Stimulated activated CD4-positive, alpha-beta T cell treated with anti-CD3 and anti-CD28 coated beads, TNF-alpha, amount 100 ng/mL, for 1 hour (primary cell): Measurements from ENCODE around the gene SULT1A3.
"Not testable (repeated sequence)": the region's sequence is repeated elsewhere in the genome, so short reads cannot be mapped to it uniquely, and the experiment has no call there.

ENCODE experiments used
- DNase-seq, 3 donors: peaks; one replicate each; pipeline ENCODE4 v3.0.0-alpha.2; 2020; ENCODE audit warnings: low read depth in 3 of 3, low spot score in 1 of 3

The SULT1A3 gene

DNA sequence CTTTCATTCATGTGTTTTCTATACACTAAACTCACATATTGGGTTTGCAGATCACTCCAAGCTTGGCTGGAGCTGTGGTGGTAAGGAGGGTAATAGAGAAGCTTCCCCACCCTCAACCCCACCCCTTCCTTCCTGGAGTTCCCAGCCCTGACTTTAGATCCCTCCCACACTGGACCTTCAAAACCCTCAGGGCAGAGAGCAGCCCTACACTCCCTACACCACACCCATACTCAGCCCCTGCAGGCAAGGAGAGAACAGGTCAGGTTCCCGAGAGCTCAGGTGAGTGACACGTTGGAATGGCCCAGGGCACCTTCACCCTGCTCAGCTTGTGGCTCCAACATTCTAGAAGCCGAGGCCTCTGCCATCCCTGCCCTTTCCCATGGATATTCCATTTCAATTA is at the start of gene SULT1A3:
SULT1A3 (plus strand) TSS at position 207 of the 400 bp plus-strand sequence. CDS start 1,474 bp downstream, outside the sequence.
- not testable (repeated sequence) for DNase-seq

DNA sequence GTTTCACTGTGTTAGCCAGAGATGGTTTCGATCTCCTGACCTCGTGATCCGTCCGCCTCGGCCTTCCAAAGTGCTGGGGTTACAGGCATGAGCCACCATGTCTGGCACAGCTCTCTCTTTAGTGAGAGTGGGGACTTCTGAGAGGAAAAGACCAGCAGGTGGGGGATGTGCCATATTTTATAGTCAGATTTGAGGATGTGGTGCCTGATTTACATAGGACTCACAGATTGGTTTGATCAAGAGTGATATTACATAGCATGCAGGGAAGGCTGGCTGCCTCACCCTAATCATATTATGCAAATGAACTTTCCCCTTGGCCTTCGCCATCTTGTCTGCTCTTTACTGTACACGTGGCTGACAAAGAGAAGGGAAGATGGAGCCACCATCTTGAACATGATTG is 48.0 kb upstream of the SULT1A3 start:
- DNase-seq = no peak

DNA sequence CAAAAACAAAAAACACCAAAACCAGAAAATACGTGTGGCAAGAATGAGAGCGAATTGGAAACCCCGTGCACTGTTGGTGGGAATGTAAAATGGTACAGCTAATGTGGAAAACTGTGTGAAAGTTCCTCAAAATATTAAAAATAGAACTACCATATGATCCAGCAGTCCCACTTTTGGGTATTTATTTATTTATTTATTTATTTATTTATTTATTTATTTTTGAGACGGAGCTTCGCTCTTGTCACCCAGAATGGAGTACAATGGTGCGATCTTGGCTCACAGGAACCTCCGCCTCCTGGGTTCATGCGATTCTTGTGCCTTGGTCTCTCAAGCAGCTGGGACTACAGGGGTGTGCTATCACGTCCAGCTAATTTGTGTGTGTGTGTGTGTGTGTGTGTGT is 46.5 kb upstream of the SULT1A3 start:
- DNase-seq = no peak

DNA sequence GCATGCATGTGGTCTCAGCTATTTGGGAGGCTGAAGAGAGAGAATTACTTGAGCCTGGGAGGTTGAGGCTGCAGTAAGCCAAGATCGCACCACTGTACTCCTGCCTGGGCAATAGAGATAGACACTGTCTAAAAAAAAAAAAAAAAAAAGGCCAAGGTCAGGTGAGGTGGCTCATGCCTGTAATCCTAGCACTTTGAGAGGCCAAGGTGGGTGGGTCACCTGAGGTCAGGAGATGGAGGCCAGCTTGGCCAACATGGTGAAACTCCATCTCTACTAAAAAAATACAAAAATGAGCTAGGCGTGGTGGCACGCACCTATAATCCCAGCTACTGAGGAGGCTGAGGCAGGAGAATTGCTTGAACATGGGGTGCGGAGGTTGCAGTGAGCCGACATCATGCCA is 43.9 kb upstream of the SULT1A3 start:
- no peak for DNase-seq

DNA sequence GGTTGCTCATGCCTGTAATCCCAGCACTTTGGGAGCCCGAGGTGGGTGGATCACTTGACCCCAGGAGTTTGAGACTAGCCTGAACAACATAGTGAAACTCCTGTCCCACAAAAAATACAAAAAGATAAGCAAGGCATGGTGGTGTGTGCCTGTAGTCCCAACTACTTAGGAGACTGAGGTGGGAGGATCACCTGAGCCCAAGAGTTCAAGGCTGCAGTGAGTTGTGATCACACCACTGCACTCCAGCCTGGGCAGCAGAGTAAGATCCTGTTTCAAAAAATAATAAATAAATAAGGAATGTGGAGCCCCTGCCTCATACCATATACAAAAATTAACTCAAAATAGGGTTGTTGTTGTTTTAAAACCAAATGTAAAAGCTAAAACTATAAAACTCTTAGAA is 41.8 kb upstream of the SULT1A3 start:
- no peak for DNase-seq

DNA sequence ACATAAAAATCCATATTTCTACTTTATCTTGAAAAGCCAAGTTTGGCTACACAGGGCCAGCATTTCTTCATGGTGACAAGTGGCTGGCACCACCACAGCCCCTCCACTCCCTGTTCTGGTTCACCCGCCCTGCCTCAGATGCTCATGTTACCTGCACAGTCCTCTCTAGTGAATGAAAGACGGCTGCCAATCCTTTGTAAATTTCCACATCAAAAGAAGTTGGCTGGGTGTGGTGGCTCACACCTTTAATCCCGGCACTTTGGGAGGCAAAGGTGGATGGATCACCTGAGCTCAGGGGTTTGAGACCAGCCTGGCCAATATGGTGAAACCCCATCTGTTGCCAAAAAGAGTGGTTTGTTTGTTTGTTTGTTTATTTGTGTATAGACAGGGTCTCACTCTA is 35.5 kb upstream of the SULT1A3 start:
- DNase-seq = no peak

DNA sequence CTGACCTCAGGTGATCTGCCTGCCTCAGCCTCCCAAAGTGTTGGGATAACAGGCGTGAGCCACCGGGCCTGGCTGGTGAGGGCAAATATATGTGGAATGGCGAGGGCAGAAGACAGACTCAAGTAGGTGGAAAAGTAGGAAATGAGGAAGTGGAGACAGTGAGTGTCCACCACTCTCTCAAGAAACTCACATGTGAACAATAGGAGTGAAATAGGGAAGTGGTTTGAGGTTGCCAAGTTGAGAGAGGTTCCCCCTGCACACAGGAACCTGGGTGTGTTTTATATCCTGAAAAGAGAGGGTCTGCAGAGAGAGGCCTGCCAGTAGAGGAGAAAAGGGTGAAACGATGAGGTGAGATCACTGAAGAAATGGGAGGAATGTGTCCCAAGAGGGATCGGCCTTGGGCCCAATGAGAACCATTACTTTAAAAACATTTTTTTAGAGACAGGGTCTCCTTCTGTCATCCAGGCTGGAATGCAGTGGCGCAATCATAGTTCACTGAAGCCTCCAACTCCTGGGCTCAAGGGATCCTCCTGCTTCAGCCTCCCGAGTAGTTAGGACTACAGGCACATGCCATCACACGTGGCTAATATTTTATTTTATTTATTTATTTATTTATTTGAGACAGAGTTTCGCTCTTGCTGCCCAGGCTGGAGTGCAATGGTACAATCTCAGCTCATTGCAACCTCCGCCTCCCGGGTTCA is 32.7 kb upstream of the SULT1A3 start:
- DNase-seq = no peak

DNA sequence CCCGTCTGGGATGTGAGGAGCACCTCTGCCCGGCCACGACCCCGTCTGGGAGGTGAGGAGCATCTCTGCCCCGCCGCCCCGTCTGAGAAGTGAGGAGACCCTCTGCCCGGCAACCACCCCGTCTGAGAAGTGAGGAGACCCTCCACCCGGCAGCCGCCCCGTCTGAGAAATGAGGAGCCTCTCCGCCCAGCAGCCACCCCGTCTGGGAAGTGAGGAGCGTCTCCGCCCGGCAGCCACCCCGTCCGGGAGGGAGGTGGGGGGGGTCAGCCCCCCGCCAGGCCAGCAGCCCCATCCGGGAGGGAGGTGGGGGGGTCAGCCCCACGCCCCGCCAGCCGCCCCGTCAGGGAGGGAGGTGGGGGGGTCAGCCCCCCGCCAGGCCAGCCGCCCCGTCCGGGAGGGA is 30.3 kb upstream of the SULT1A3 start:
- DNase-seq = not testable (repeated sequence)

DNA sequence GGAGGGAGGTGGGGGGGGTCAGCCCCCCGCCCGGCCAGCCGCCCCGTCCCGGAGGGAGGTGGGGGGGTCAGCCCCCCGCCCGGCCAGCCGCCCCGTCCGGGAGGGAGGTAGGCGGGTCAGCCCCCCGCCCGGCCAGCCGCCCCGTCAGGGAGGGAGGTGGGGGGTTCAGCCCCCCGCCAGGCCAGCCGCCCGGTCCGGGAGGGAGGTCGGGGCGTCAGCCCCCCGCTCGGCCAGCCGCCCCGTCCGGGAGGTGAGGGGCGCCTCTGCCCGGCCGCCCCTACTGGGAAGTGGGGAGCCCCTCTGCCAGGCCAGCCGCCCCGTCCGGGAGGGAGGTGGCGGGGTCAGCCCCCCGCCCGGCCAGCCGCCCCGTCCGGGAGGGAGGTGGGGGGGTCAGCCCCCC is 29.6 kb upstream of the SULT1A3 start:
- not testable (repeated sequence) for DNase-seq

DNA sequence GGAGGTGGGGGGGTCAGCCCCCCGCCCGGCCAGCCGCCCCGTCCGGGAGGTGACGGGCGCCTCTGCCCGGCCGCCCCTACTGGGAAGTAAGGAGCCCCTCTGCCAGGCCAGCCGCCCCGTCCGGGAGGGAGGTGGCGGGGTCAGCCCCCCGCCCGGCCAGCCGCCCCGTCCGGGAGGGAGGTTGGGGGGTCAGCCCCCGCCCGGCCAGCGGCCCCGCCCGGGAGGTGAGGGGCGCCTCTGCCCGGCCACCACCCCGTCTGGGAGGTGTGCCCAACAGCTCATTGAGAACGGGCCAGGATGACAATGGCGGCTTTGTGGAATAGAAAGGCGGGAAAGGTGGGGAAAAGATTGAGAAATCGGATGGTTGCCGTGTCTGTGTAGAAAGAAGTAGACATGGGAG is 28.9 kb upstream of the SULT1A3 start:
- DNase-seq = not testable (repeated sequence)

DNA sequence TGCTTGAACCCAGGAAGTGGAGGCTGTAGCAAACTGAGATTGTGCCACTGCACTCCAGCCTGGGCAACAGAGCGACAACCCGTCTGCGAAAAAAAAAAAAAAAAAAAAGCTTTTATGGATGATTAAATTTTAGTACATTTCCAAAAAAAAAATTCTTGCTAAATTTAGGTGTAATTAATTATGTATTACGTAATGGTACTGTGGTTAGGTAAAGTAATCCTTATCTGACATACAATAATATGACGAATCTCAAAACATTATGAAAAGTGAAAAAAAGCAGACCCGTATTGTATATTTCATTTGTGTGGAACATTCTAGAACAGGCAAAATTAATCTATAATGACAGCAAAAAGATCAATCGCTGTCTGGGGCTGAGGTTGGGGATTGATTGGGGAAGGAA is 26.0 kb upstream of the SULT1A3 start:
- no peak for DNase-seq

DNA sequence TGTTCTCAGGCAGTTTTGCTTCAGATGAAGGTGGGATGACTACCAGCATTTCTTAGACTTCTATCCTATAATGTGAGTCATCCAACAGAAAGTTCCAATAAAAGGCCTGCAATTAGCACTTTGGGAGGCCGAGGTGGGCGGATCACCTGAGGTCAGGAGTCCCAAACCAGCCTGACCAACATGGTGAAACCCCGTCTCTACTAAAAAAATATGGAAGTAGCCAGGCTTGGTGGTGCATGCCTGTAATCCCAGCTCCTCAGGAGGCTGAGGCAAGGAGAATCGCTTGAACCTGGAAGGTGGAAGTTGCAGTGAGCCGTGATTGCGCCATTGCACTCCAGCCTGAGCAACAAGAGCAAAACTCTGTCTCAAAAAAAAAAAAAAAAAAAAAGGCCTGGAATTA is 22.2 kb upstream of the SULT1A3 start:
- not testable (repeated sequence) for DNase-seq

DNA sequence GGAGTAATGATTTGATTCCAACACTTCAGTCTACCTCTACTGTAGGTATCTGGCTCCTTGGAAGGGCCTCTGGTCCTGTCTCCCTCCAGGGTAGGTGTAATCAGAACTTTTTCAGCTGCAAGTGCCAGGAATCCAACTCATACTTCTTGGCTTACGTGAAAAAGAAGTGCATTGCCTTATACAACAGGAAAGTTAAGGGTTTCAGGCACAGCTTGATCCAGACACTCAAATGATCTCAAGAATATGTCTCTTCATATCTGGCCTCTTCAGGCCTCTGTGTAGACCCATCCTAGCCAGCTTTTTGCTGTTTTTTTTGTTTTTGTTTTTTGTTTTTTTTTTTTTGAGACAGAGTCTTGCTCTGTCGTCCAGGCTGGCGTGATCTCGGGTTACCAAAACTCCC is 19.9 kb upstream of the SULT1A3 start:
- no peak for DNase-seq

DNA sequence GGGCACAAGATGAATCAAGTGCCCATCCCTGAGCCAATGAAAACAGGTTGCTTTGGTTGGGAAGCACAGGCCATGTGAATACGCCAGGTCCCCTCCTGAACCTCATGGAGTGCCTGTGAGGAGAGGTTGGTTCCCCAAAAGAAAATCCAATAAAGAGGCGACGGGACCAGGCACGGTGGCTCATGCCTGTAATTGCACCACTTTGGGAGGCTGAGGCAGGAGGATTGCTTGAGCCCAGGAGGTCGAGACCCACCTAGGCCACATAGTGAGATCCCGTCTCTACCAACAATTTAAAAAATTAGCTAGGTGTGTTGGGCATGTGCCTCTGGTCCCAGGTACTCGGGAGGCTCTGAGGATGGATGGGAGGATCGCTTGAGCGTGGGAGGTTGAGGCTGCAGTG is 19.1 kb upstream of the SULT1A3 start:
- no peak for DNase-seq

DNA sequence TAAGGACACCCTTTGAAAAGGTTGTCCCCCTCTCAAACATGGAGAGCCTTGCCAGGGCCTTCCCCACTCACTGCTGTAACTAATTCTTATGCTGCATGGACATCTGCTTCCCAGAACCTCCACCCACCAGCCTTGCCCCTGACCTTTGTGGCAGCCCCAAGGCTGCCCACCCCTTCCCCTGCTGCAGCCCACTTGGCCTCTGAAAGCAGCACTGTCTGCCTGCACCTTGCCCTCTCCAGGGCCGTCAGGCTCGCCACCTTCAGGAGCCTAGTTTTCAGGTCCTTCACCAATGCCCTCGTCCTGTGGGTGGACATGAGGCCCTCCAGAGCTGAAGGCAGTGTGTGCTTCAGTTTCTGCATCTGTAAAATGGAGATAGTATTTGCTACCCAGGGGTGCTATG is 18.3 kb upstream of the SULT1A3 start:
- no peak for DNase-seq

DNA sequence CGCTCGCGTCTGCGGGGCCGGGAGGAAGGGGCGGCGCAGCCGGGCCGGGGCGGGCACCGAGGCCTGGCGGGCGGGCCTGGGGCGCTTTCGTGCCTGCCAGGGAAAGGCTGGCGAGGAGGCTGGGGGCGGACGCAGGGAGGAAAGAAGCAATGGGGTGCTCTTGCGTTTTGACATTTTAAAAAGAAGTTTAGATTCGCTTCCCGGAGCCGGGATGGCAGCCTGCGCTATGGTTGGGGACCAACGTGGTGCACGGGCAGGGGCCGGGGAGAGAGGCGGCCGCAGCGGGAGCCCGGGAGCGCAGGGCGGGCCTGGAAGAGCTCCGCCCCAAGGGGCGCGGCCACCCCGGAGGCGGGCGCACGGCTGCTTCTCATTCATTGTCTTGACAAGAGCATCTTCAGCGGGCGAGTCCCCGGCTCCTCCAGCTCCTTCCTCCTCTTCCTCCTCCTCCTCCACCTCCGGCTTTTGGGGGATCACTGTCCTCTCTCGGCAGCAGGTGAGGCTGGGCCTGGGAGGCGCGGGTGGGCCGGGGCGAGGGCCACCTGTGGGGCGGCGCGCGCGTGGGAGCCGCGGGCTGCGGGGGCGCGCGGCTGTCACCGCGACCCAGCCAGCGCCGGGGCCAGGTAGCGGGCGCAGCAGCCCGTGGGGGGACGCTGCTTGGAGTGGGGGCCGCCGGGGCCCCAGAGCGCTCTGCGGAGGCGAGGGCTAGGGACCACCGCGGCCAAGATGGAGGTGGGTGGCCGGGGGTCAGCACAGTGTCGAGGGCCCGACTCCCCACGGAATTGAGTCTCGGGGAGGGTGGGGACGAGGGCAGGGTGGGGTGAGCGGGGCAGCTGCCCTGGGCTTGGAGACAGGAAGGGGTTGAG is 15.6 kb upstream of the SULT1A3 start, which contains the start of gene CORO1A:
CORO1A (plus strand) TSS at position 370 of the 863 bp plus-strand sequence. CDS start 1,608 bp downstream, outside the sequence.
- peak in 2 of 3 donors; percentile 69 to 76 for DNase-seq

DNA sequence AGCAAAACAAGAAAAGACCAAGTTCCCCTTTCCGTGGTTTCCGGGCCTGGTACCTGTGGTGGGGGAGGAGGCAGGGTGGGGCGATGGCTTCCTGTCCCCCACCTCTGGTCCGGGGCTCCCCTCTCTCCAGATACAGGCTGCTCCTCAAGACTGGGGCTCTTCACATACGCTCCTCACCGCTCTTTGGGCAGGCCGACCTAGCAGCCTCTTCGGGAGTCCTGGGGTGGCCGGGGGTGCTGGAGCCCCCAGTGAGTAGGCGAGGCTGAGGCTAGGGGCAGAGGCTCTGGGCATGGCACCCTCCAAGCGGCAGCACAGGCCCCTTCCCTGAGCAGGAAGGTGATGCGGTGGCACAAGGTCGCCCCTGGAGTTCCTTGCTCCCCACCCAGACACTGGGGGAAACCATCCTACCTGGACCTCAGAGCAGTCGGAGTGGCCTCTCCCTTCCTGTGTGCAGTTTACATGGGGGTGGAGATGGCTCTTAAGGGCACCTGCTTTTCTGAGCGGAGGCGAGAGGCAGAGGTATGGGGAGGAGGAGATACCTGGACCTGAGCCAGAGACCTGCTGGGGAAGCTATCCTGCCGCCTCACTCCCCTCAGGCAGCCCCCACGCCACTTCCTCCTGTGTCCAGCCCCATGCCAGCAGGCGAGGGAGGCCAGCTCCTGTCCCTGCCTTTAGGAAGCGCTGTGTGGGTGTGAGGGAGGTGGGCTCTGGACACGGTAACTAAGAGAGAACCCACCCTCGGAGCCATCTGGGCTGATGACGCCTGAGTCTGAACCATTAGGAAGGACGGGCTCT is 14.8 kb upstream of the SULT1A3 start:
- DNase-seq = peak; percentile 48 to 70 (median 69)

DNA sequence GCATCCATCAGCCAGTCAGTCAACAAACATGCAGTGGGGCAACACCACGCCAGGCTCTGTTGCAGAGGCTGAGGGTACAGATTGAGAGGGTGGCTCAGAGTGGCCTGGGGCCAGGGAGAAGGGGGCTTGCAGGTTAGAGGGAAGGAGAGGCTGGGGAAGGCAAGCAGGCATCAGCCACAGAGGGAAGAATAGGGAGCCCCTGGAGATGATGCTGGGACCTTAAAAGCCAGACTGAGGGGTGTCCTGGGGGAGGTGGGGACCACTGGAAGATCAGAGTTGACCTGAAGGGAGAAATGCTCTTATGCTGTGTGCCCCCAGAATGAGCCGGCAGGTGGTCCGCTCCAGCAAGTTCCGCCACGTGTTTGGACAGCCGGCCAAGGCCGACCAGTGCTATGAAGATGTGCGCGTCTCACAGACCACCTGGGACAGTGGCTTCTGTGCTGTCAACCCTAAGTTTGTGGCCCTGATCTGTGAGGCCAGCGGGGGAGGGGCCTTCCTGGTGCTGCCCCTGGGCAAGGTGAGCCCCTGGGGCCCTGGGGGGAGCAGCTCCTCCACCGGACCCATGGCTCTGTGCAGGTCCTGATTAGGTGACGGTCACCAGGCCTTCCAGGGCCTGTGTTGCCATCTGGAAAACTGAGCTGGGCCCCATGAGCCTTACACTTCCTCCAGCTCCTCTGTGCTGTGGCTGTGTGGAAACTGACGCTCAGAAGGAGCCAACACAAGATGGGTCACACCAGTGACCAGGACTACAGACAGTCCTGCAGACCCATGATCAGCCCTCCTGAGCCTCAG is 14.0 kb upstream of the SULT1A3 start:
- peak in 1 of 3 donors; percentile 13 for DNase-seq

DNA sequence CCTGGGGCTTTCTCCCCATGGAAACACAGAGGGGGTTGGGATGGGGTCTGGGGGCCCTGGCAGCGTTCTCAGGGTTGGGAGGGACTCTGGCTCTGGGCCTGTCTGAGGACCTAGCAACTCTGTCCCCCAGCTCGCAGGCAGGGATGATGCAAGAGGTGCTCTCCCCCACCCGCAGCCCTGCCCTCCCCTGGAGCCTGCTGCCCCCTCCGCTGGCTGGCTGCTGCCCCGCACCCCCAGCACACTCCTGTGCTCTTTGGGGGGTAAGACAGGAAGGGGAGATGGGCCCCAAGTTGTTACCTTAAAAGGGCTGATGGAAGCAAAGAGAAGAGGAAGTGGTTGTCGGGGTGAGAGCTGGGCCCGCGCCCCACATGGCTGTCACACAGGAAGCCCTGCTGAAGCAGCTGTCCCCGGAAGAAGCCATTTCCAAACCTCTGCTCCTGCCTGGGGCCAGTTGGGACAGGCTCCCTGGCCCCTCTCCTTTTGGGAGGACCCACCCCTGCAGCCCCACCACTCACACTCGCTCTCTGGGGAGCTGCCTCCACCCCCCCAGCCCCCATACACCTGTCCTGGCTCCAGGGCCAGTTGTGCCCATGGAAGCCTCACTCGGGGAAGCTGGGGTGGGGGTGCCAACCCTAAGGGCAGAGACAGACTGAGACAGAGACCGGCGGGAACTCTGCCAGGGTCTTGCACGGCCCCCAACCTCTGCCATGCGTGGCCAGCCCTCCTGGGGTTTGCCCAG is 13.2 kb upstream of the SULT1A3 start:
- peak; percentile 55 to 78 (median 77) for DNase-seq

DNA sequence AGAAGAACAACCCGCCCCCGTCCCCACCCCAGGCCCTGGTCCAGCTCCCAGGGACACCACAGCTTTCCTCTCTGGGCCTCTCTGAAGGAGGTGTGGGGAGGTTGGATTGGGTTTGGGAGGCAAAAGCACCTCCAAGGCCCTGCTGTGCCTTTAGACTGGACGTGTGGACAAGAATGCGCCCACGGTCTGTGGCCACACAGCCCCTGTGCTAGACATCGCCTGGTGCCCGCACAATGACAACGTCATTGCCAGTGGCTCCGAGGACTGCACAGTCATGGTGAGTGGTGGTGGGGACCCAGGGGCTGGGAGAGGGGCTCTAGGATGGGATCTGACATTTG is 12.6 kb upstream of the SULT1A3 start:
- peak in 1 of 3 donors; percentile 21 for DNase-seq
